ENCODE results near the gene EMP1.

Gene EMP1, protein sequence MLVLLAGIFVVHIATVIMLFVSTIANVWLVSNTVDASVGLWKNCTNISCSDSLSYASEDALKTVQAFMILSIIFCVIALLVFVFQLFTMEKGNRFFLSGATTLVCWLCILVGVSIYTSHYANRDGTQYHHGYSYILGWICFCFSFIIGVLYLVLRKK

GRCh38 chr12:13196130-13196921 is at the start of gene EMP1:
EMP1 (plus strand) TSS chr12:13196726; CDS start chr12:13211511, 14,785 bp downstream.
- DNase-seq = peak; percentile 56

DNA sequence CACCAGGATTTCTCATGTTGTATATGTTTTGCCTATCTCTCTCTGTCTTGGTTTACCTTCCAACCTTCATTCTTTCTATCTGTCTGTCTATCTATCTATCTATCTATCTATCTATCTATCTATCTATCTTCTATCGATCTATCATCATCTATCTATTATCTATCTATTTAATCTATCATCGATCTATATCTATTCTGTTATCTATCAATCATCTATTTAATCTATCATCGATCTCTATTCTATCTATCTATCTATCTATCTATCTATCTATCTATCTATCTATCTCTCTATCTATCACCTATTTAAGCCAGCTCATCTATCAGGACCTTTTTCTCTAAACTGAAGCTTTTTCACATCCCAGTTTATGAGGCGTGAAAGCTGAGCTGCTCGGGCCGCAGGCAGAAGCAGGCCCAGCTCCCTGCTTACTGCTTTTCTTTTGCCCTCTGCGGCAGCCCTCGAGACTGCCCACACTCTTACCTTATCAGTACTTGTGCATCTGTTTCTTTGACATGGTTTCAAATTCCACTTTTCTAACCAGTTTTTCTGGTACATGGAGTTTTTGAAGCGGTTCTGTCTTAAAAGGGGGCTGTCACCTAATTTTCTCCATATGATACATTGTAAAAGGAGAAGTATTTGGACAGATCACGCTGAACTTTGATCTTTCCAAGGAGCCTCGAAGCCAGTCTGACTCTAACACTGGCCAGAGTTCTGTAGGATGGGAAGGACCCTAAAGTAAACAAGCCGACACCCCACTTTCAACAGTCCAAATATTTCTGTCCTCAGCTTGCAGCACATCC is 48.6 kb upstream of the EMP1 start:
- DNase-seq = no peak

GRCh38 chr12:13148485-13148847 is 48.1 kb upstream of the EMP1 start:
- no peak for DNase-seq

DNA sequence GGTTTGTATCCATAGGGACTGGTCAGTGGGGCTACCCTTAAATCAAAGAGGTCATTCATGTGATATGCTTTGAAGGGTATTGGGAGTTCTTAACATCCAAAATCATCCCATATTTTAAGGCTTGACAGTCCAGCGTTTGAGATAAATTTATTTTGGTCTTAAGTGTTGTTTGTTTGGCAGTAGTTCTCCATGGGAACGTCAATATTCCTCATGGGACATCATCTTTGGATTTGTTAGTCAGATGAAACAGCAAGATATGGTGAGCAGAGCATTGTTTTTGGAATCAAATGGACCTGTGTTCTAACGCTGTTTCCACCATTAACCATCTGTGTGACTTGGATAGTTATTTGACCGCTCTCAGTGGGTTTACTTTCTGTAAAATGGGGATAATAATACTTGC is 47.1 kb upstream of the EMP1 start:
- no peak for DNase-seq

DNA sequence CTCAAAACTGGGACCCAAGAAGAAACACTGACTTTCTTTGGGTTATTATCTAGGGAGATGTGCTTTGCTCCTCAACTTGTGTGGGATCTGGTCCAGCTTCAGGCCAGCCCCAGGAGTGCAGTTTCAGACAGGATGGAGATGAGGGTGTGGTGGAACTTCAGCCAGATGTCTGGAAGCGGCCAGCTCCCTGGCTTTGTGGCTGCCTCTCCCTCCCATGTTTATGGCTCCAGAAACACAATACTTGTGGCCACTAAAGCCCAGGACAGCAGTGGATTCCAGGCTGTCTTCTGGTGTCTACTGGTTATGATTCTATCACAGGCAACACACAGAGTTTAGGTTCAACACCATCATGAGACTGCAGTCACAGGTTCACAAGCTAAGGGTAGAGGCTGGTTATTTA is 44.2 kb upstream of the EMP1 start:
- no peak for DNase-seq

DNA sequence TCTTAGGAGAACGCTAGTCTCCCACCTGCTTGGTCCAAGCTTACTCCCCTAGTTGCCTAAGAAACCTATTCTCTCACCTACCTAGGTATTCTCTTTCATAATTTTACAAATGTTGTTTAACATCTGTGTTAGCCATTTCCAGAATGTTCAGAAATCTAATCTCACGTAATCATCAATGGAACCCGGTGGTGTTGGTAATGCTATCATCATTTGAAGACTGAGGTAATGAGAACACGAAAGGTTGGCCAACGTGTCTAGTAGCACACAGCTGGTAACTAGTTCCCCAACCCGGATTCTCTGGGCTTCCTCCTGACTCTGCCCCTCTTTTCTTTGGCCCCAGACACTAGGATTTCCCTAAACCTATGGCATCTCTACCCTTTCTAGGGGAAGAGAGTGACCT is 43.8 kb upstream of the EMP1 start:
- no peak for DNase-seq

DNA sequence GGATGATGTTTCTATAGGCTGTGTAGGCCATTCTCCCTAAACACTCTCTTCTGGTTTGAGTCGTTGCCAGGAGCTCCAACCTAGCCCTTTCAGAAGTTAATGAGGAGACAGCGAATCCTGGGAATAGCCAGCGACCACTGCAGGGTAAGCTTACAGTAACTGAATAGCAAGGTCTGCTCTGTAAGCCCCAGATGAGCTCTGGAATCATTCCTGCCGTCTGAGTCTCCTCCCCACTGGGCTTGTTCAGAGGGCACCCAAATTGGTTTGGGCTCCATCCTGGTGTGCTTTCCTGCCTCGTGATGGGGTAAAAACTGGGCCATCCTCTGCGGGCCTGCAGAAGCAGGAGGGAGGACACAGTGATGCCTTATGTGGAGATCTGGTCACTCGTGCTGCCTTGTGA is 43.3 kb upstream of the EMP1 start:
- no peak for DNase-seq

DNA sequence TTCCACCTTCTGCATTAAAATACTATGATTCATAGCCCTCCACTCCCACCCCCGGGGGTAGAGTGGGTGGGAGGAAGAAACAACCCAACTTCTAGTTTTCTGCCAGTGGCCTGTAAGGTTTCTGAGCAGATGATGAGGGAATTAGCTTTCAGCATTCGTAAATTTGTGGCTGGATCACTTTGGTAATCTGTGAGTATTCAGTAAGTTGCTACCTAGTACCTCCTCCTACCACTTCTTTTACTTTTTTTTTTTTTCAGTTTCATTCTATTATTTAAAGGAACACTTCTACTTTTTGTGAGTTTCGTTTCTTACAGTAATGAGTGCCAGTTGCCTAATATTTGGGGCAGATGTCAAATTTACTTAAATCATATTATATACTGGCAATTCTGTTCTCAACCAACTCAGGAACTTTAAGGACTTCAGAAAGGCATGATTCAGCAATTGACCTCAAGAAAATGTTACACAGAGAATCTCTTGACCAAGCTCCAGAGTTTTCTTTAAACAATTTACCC is 42.4 kb upstream of the EMP1 start:
- DNase-seq = no peak

GRCh38 chr12:13154831-13155230 is 41.7 kb upstream of the EMP1 start:
- no peak for DNase-seq

GRCh38 chr12:13156277-13156676 is 40.2 kb upstream of the EMP1 start:
- no peak for DNase-seq

DNA sequence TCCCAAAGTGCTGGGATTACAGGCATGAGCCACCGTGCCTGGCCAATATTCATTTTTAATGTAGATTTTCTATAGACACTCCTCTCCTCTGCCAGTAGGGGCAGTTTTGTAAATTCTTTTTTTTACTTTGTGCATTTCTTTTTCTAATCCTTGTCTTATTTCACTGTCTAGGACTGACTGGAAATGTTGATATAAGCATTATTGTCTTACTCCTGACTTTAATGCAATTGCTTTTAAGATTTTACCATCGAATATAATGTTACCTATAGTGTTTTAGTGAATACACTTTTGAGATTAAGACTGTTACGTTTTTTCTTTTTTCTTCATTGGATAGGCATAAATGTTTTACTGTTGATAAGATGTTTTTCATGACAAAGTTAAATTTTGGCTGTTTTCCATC is 35.4 kb upstream of the EMP1 start:
- no peak for DNase-seq

DNA sequence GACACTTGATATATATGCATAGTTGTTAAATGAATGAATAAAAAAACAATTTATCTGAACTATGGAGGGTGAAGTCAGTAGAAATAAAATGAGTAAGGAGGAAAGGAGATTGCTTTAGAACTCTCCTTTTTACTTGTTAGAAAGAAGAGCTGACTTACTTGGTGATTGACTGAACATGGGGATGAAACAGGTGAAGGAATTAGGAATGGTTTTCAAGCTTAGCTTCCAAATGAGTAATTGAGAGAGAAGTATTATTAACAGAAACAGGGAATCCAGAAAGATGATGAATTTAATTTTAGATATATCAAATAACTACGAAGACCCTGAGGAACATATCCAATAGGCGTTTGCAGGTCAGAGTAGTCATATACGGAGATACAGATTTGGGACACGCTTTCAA is 33.6 kb upstream of the EMP1 start:
- no peak for DNase-seq

DNA sequence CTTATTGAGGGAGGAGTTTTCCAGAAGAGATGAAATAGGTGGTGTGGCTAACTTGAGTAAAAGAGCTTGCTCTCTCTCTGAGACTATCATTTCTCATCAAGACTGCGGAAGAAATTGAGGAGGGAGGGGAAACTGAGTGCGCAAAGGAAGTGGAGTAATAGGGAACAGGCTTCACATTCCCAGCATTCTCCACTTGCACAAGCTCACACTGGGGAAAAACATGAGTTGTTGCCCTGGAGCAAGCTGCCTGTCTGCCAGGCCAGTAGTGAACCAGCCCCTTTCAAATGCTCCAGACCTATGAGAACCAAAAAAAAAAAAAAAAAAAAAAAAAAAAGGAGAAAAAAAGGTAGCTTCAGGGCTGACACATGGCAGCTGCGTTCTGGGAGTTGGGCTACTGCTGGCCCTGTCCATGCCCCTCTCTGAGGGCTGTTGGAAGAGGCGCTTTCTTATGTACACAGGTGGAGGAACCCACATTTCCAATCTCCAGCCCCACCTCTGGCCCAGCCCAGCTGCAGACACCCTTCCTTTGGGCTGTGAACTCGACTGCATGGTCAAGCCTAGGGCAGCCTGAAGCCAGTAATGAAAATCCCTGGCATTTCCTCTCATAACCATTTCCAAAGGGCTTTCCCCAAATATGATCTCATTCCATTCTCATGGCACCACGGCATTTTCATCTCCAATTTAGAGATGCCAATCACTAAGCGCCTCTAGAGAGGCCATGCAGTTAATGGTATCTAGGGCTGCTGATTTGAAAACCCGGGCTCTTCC is 32.5 kb upstream of the EMP1 start:
- no peak for DNase-seq

GRCh38 chr12:13164921-13165616 is 31.5 kb upstream of the EMP1 start:
- no peak for DNase-seq

- peak; percentile 61 for DNase-seq
Measured at GRCh38 chr12:13165617-13166041, 30.9 kb upstream of the EMP1 start.

DNA sequence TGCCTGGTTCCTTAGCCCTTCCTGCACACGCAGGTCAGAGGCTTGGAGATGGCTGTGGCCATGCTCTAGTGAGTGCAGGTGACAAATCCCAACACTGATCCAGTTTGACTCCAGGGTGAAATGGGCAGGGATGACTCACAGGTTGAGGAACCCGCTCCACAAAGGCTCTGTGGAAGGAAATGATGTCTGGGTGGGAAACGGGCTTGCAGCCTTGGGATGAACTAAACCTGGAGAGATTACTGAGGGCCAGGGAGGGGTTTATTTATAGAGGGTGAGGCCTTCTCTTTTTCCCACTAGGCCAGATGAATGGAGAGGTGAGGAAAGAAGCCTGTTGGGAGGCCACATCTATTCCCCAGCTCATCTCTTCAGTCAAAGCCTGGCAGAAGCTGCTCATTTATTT is 29.3 kb upstream of the EMP1 start:
- no peak for DNase-seq

GRCh38 chr12:13167906-13168305 is 28.6 kb upstream of the EMP1 start:
- DNase-seq = no peak

DNA sequence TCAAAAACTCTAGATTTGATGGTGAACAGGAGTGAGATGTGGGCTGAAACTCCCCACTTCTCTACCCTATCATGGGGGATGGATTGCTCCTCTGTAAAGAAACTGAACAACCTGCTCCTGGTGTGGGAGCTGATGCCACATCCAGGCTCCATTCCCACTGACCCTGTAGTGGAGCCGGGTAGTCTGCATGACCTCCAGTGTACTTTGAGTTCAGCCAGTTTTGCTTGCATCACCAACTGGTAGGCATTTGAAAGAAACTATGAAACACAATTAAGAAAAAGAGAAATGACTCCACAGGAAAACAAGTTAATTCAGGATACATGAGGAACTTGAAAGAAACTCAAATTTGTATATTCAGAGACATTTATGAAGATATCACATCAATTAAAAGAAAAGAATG is 27.3 kb upstream of the EMP1 start:
- no peak for DNase-seq

GRCh38 chr12:13170892-13171490 is 25.5 kb upstream of the EMP1 start:
- no peak for DNase-seq

GRCh38 chr12:13171921-13172859 is 24.3 kb upstream of the EMP1 start:
- DNase-seq = no peak
